Inferior parietal cortex (tissue), 1 donor: ENCODE measurements around the gene PTPN3.

Experiments
- DNase-seq: peaks from one replicate; pipeline ENCODE4 v3.0.0-alpha.2; 2016; ENCODE audit errors: extremely low spot score

The PTPN3 gene

DNA sequence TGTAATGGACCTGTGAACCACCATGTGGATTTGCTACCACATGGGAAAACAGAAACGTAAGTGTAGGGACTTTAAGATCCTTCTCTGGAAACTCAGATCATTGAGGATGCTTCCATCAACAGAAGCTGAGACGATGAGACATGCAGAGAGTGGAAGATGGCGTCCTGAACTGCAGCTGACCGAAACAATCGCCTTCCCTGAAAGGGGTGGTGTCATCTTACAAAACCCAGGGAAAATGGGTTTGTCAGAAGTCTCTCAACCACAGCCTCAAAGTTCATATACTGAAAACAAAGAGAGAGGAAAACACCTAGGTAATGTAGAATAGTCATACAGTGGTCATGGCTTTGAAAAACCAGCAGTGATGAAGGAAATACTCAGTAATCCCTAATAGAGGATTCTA, 6.6 kb upstream of the PTPN3 start:
- DNase-seq: no peak

GRCh38 chr9:109500421-109500974, 2.4 kb upstream of the PTPN3 start:
- no peak for DNase-seq

DNA sequence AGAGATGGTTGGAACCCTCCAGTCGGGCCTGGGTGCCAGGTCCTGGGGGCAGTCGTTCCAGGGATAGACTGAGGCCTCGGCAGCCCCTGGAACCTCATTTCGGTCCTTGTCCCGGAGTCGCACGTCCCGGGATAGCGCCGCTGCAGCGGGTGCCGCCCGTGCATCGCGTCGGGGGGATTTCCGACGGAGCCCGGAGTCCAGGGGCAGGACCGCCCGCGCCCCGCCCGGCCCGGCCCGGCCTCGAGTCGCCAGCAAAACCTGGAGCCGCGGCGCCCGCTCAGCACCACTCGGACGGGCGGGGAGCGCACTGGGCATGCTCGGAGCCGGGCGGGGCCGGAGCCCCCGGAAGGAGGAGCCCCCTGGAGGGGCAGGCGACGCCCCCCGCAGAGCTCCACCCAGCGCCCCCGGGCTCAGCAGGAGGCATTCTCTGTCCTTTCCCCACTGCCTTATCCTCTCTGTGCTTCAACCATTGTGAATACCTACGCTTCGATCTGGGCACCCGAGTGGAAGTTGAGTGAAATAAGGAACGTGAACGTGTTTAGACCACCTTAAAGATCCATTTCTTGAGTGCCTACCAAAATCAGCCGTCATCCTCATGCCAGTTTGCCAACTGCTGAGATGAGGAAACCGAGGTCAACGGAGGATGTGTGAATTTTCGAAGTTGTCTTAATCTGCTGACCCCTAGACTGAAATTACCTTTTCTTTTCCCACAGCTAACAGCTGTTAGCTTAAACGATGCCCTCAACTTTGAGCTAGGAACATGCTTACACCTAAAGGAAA, 1.7 kb upstream of the PTPN3 start:
- DNase-seq: no peak

GRCh38 chr9:109499093-109499630, 1.1 kb upstream of the PTPN3 start:
- no peak for DNase-seq

DNA sequence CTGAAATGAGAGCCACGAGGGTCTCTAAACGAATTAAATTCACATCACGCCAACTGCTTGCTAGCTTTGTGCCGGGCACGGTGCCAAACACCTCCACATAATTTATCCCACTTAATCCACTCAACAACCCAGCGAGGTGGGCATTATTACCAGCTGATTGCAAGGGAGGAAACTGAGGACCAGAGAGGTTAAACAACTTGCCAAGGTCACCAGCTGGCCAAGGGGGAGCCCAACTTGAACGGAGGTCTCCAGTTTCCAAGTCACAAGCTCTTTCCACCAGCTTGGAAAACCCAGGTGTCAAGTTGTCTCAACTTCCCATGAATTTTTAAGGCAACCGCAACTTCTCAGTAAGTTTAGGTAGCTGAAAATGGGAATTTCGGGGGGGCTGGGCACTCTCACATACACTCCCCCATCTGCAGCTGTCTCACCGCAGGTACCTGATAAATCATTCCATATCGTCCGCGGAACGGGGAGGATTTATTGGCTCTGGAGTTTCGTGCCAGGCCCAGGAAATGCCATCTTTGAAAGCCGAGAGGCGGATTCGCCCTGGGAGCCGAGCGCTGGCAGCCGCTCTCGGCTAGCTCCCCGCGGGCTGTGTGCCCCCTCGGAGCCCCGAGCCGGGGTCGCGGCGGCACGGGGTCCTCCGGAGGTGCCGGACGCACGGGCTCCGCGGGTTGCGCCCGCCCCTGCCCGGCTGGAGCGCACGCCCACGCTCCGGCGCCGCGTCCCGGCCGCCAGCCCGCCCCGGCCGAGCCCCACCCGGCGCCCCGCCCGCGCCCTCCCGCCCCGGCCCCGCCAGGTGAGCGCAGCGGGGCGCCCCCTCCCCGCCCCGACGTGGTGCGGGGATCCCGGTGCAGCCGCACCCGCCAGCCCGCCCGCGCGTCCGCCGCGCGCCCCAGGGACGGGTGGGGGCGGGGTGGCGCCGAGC, 617 bp downstream of the PTPN3 start:
- DNase-seq: no peak

DNA sequence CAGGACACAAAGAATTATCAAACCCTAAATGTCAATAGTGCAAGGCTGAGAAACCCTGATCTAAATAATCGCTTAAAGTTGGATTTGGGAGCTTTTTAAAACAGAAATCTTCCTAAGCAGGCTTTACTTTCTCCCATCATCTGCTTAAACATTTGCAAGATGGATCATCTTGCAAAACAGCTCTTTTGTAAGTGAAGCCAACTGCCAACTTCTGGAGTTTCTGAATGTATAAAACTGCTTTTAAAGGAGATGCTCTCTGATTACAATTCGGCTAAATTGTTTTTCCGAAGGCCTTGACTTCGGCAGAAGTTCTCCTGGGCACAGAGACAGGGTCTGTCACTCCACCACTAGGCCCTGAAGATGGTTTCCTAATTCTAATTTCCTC, 1.3 kb downstream of the PTPN3 start:
- no peak for DNase-seq

GRCh38 chr9:109496218-109496617, 1.9 kb downstream of the PTPN3 start:
- DNase-seq: no peak

DNA sequence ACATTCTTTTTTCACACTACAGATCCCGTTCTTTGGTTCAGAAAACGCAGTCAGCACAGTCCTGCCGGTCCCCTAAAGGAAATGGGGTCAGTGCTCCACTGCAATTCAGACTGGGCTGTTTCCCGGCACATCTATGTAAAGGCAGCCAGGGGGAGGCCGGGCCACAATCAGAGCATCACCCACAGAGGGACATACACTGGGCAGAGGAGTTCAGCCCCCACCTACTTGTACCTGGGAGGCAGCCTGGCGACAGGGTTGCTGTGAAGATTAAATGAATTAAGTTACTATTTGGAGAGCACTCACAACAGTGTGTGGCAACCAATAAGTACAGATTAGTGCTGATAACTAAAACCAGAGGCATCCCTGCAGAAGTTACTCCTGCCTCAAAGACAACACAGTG, 4.5 kb downstream of the PTPN3 start:
- no peak for DNase-seq

GRCh38 chr9:109491590-109491989, 6.5 kb downstream of the PTPN3 start:
- no peak for DNase-seq

GRCh38 chr9:109488791-109489492, 9.2 kb downstream of the PTPN3 start:
- DNase-seq: no peak

GRCh38 chr9:109488351-109488750, 9.8 kb downstream of the PTPN3 start:
- no peak for DNase-seq

DNA sequence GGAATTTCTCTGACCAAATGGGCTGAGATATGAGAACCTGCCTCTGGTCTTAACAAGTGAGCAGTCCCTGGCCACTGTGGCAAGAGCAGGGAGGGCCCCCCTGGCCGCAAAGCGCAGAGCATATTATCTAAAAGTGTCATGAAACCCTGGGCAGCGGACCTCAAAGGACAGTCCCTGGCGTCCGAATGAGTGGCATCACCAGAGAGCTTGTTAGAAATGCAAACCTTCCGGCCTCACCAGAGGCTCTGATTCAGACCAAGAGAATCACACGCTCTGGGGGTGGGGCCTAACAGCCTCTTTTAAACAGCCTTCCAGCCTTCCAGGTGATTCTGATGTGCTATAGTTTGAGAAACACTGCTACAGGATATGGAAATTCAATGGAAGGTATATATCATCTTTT, 10.9 kb downstream of the PTPN3 start:
- DNase-seq: no peak

DNA sequence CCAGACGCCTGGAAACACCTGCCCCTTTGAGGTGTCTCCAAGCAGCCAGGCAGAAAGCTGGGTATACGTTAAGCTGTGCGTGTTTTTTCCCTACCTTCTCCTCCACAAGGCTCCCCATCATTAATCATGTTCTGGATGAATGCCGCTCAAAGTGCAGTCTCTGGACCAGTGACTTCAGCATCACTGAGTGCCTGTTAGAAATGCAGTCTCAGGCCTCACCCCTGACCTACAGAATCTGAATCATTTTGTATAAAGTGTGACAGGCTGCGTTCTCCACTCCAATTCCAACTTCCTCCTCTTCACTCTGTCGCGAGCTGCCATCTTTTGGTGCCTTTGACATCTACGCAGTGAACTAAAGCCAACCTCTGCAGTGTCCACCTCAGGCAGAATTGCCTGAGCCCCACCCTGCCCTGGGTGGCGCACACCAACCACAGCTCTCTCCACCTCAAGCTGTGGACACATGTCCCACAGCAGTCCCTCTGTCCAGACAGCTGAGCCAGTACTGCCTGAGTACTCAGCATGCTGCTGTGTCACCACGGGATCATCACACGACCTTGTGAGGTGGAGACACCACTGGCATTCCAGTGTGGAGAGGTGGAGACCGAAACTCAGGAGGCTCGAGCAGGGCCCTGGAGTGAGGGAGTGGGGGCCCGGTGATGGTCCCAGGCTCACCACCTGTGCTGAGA, 14.2 kb downstream of the PTPN3 start:
- DNase-seq: no peak

GRCh38 chr9:109482391-109482916, 15.7 kb downstream of the PTPN3 start:
- DNase-seq: no peak

GRCh38 chr9:109481856-109482255, 16.3 kb downstream of the PTPN3 start:
- DNase-seq: no peak

GRCh38 chr9:109479822-109480221, 18.3 kb downstream of the PTPN3 start:
- DNase-seq: no peak

GRCh38 chr9:109478665-109479380, 19.3 kb downstream of the PTPN3 start:
- DNase-seq: no peak

DNA sequence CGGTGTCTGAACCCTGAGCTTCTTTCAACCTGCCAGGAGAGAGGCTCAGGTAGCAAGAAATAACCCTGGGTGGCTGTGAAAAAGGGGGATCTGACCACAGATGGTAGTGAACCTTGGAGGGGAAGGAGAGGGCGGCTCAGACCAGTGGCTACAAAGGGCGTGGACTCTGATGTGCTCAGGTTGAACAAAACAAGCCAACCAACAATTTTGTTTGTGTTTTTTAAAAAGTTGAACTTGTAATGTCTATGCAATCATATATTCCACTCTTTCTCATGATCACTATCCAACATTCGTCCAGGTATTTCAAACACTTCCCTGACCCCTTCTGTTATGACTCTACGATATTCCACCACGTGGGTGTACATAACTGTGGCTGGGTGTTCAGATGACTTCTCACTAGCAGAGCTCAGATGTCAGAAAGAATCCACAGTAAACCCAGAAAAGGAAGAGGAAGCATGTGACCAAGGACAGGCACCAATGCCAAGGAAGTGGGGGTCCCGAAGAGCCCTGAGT, 20.0 kb downstream of the PTPN3 start:
- no peak for DNase-seq

GRCh38 chr9:109477258-109478050, 20.7 kb downstream of the PTPN3 start:
- no peak for DNase-seq
